ENCODE measurements around the gene SLC35B1.

DNA sequence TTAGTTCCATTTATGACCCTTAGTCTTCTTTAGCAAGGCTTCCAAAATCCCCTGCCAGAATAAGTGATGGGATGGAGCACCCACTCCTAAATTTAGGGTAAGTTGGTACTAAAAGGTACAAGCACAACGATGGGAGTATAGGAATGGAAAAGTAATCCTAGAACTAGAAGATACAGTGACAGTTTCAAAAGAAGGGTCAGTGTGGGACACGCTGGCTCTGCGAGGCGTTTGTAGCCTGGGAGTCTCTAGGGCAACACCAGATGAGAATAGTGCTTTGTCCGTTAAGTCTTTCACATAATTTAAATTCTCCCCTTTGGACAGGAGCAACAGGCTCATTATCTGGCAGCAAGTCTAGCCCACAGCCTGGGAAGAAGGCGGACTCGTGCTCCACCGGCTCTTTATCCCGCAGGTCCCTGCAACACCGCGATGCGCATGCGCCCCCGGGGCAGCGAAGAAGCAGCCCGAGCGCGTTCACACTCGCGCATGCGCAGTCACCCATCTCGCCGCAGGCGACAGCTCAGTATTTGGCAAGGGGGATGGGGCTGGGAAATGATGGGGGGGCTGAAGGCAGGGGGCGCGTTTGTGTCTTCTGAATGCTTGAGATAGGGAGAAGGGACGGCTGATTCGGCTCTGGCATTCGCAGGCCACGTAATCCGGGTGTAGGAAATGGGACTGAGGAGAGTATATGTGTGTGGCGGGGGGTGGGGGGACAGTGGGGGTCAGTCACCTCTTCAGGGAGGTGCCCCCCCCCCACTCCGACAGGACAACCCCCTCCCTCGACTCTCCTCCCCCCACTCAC lies 30.4 kb downstream of the SLC35B1 start:
- TF ChIP-seq GATA2 (IDR thresholded peaks at IDR 0.05; ENCODE audit: low read depth, low read length): no peak
- no peak; the same call in 1 of the 2 replicates for TF ChIP-seq GATA3 (IDR thresholded peaks at IDR 0.05; ENCODE audit: low read depth, low read length)

Data from SH-SY5Y (cell line).